ENCODE data around the gene PTPRN2. TPM values are rescaled to one million over a fixed set of nuclear protein-coding genes. Genes with fewer than 3 reads are reported as not detected.

Gene PTPRN2
- total and polyA plus RNA-seq, 9 of the 15 experiments (the other 6 are each of a cell fraction or from before 2014, with no cell fraction given) = not detected

DNA sequence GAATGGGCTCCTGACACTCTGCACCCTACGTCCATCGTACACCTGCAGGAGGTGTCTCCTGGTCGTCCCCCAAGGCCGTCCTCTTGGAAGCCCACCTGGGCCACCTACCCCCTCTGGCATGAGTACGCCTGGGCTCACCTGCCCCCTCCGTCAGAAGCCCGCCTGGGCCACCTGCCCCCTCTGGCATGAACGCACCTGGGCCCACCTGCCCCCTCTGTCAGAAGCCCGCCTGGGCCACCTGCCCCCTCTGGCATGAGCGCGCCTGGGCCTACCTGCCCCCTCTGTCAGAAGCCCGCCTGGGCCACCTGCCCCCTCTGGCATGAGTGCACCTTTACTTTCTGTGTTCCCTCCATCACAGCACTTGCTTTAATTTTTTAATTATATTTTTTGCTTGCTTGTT is 401.2 kb downstream of the PTPRN2 start (continued):
- TF ChIP-seq, protein P1, sequence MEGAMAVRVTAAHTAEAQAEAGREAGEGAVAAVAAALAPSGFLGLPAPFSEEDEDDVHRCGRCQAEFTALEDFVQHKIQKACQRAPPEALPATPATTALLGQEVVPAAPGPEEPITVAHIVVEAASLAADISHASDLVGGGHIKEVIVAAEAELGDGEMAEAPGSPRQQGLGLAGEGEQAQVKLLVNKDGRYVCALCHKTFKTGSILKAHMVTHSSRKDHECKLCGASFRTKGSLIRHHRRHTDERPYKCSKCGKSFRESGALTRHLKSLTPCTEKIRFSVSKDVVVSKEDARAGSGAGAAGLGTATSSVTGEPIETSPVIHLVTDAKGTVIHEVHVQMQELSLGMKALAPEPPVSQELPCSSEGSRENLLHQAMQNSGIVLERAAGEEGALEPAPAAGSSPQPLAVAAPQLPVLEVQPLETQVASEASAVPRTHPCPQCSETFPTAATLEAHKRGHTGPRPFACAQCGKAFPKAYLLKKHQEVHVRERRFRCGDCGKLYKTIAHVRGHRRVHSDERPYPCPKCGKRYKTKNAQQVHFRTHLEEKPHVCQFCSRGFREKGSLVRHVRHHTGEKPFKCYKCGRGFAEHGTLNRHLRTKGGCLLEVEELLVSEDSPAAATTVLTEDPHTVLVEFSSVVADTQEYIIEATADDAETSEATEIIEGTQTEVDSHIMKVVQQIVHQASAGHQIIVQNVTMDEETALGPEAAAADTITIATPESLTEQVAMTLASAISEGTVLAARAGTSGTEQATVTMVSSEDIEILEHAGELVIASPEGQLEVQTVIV (CRISPR knock-in tag; IDR thresholded peaks at IDR 0.05; ENCODE audit: borderline replicate concordance) = no peak

DNA sequence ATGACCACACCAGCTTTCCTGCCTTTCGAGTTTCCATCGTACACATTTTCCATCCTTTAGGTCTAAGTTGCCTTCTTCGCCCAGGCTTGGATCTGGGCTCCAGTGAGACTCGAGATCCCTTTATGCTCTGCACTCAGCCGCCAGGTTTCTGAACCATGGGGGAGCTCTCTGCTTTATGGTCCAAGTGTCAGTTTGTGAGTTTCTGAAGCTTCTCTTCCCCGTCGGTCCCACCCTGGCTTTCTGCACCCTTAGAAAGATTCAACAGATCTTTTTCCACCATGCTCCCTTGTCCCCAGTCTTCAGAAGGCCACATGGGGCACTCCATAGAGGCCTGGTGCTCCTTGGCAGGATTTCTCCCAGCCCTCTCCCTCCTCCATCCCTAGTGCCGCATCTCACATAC is 402.0 kb downstream of the PTPRN2 start:
- CTCF ChIA-PET (ENCODE audit: low intra/inter-chr PET ratio) = no interaction called here
- ATAC-seq (no peak), FAIRE-seq (no peak)

More for the DNA sequence above, 402.0 kb downstream of the PTPRN2 start:
- H4K20me1 ChIP-seq (replicated peaks; ENCODE audit: control insufficient read depth, insufficient read depth, low read length) = no peaks in the 10 kb centered on the region
- H3K4me3 ChIP-seq = no peak overlapping the region
- DNase-seq (ENCODE audit: extremely low read depth in 1 of 4, low spot score in 3 of 4) = no peak
- POLR2A ChIA-PET = no interaction called here
- in situ Hi-C loops (cut with MboI) = no loop called here
- H3K9ac ChIP-seq (ENCODE audit: insufficient read depth in 1 of 2, low read depth in 2 of 2, low read length in 2 of 2) = no peak overlapping the region
- intact Hi-C loops (cut with micrococcal nuclease) = no loop called here
- no peak overlapping the region for H3K4me2 ChIP-seq (ENCODE audit: insufficient read depth, low read length)
- no peaks in the 10 kb centered on the region for H3K79me2 ChIP-seq (ENCODE audit: control insufficient read depth, insufficient read depth, low read length)
- H3K9me3 ChIP-seq (replicated peaks; ENCODE audit: control insufficient read depth, insufficient read depth, low read depth, low read length) = no peaks in the 10 kb centered on the region
- H2AFZ ChIP-seq (ENCODE audit: low read depth, low read length) = no peak overlapping the region
- peaks cover 0 to 11% of the 10 kb centered on the region in 2 experiments; a peak in 1 of 5 replicates for H3K27me3 ChIP-seq (ENCODE audit: control insufficient read depth in 2 of 2, insufficient read depth in 2 of 2, low read length in 2 of 2)
- WGBS (ENCODE audit: insufficient coverage, low coverage, missing lambda C conversion rate) = 2% methylated on average over 8 of the region's 8 CpGs
- no peaks in the 10 kb centered on the region for H3K9me1 ChIP-seq (ENCODE audit: control insufficient read depth, insufficient read depth, low read length)
- no TSS peak for BruUV-seq (replicated peaks)
- peaks cover 0 to 3% of the 10 kb centered on the region in 2 experiments; a peak in 1 of 5 replicates for H3K4me1 ChIP-seq (replicated peaks in 1 of 2; ENCODE audit: control insufficient read depth in 2 of 2, insufficient read depth in 2 of 2, low read length in 2 of 2)
- no peak overlapping the region for H3K27ac ChIP-seq (ENCODE audit: extremely low read depth, low read depth, low read length)
- no peaks in the 10 kb centered on the region for H3K36me3 ChIP-seq (ENCODE audit: control insufficient read depth, insufficient read depth, low read length)
- TF ChIP-seq TFAM (CRISPR knock-in tag; conservative IDR thresholded peaks at IDR 0.05) (no peak), HNRNPLL (IDR thresholded peaks at IDR 0.05; ENCODE audit: low read depth, low read length, poor library complexity, severe bottlenecking) (no peak), ZNF707 (CRISPR knock-in tag; conservative IDR thresholded peaks at IDR 0.05) (no peak)
